K562 (cell line): ENCODE measurements around the gene SLC6A16. TPM values are rescaled to one million over a fixed set of nuclear protein-coding genes. Genes with fewer than 3 reads are reported as not detected.

Experiments used
- BHLHE40 ChIP-seq: IDR thresholded peaks from 2 replicates; pipeline ENCODE4 v1.6.1; 2011; ENCODE audit warnings: low read length, improper control_type of control experiment
- E2F5 ChIP-seq: sonication (generic); formaldehyde crosslinking; IDR thresholded peaks from 2 replicates; pipeline ENCODE4 v1.8.0; 2022; ENCODE audit warnings: mild to moderate bottlenecking, missing genetic modification reagents
- FOXP1 ChIP-seq: sonication (generic); formaldehyde crosslinking; IDR thresholded peaks from 2 replicates; pipeline ENCODE4 v1.8.0; 2022; ENCODE audit warnings: mild to moderate bottlenecking, missing genetic modification reagents
- HMGN3 ChIP-seq: IDR thresholded peaks from 2 replicates; pipeline ENCODE4 v1.6.1; 2011; ENCODE audit warnings: borderline replicate concordance, low read depth, mild to moderate bottlenecking, mixed read lengths, low read length; ENCODE audit not compliant: insufficient read length; ENCODE audit errors: extremely low read depth
- KDM1A ChIP-seq, 2 experiments: fragments of 450-650 bp; IDR thresholded peaks; 2 replicates each; pipeline ENCODE4 v1.6.1; 2016; ENCODE audit warnings: mild to moderate bottlenecking in 2 of 2
- MAZ ChIP-seq, 2 experiments: fragments of 450-650 bp in 1 of 2; sonication (generic) in 1 of 2; formaldehyde crosslinking; IDR thresholded peaks in 1 of 2; conservative IDR thresholded peaks in 1 of 2; 2 replicates each; pipeline versions ENCODE4 v1.4.0 to v1.5.0; 2020; ENCODE audit warnings: mild to moderate bottlenecking in 1 of 2, missing genetic modification reagents in 1 of 2
- NCOA2 ChIP-seq, 2 experiments: fragments of 450-650 bp; IDR thresholded peaks; 2 replicates each; pipeline ENCODE4 v1.6.1; 2018; ENCODE audit warnings: mild to moderate bottlenecking in 2 of 2, moderate library complexity in 1 of 2; ENCODE audit not compliant: partially characterized antibody in 2 of 2
- NEUROD1 ChIP-seq: fragments of 150-350 bp; IDR thresholded peaks from 2 replicates; pipeline ENCODE4 v1.6.1; 2014; ENCODE audit warnings: borderline replicate concordance, low read length, low read depth; ENCODE audit not compliant: partially characterized antibody
- NR2C2 ChIP-seq, 2 experiments: fragments of 200-800 bp in 1 of 2; sonication (Bioruptor generic) in 1 of 2; sonication (generic) in 1 of 2; formaldehyde crosslinking in 1 of 2; IDR thresholded peaks; 2 replicates each; pipeline versions ENCODE4 v1.6.1 to v1.8.0; 2016 to 2022; ENCODE audit warnings: mild to moderate bottlenecking in 1 of 2, missing compliant biosample characterization in 1 of 2, missing genetic modification characterization in 1 of 2, missing genetic modification reagents in 1 of 2
- SAP30 ChIP-seq: fragments of 200-600 bp; sonication (generic); IDR thresholded peaks from 2 replicates; pipeline ENCODE4 v1.6.1; 2012; ENCODE audit warnings: borderline replicate concordance, low read depth, mild to moderate bottlenecking, moderate library complexity, low read length, control low read depth, inconsistent platforms; ENCODE audit not compliant: insufficient read depth, poor library complexity, severe bottlenecking
- TAL1 ChIP-seq: fragments of 450-650 bp; IDR thresholded peaks from 2 replicates; pipeline ENCODE4 v1.6.1; 2016; ENCODE audit warnings: mild to moderate bottlenecking
- TARDBP ChIP-seq: fragments of 450-650 bp; IDR thresholded peaks from 2 replicates; pipeline ENCODE4 v1.6.1; 2016
- TSC22D4 ChIP-seq: fragments of 450-650 bp; IDR thresholded peaks from 2 replicates; pipeline ENCODE4 v1.6.1; 2016; ENCODE audit warnings: missing genetic modification characterization, missing biosample characterization, control low read depth
- YBX1 ChIP-seq: fragments of 450-650 bp; IDR thresholded peaks from 2 replicates; pipeline ENCODE4 v1.7.1; 2016; ENCODE audit warnings: mild to moderate bottlenecking
- ZFP91 ChIP-seq: sonication (generic); formaldehyde crosslinking; IDR thresholded peaks from 2 replicates; pipeline ENCODE4 v1.8.0; 2022; ENCODE audit warnings: mild to moderate bottlenecking, missing genetic modification reagents
- ZNF316 ChIP-seq: fragments of 450-650 bp; IDR thresholded peaks from 2 replicates; pipeline ENCODE4 v1.6.1; 2016
- ZNF561 ChIP-seq: fragments of 450-650 bp; formaldehyde crosslinking; conservative IDR thresholded peaks from 2 replicates; pipeline ENCODE4 v1.4.0; 2020; ENCODE audit warnings: mild to moderate bottlenecking, moderate library complexity
- ZNF75A ChIP-seq: fragments of 450-650 bp; formaldehyde crosslinking; IDR thresholded peaks from 2 replicates; pipeline ENCODE4 v1.4.0; 2020; ENCODE audit warnings: mild to moderate bottlenecking
- polyA plus RNA-seq, 8 experiments: library from polyadenylated mRNA; depleted of rRNA in 4 of 8; stranded (reverse) in 5 of 8; unstranded in 3 of 8; fragments of >200 nt; fragmentation: Nextera tagmentation in 2 of 8; fragmentation: Illumina TruSeq in 1 of 8; extraction: Ambion mirVana in 2 of 8; extraction: Trizol in 1 of 8; gene quantifications; 2 replicates each; pipeline versions ENCODE4 v1.2.1 to v1.2.3, GENCODE V29; 2011 to 2014; ENCODE audit warnings: inconsistent platforms in 1 of 8, missing spikeins in 1 of 8
- total RNA-seq, 7 experiments: library from RNA; depleted of rRNA in 6 of 7; stranded (reverse); fragments of >200 nt in 6 of 7; fragmentation: Illumina TruSeq in 2 of 7; extraction: Trizol in 2 of 7; gene quantifications; 2 replicates each; pipeline versions ENCODE4 v1.2.1 to v1.2.3, GENCODE V29; 2011 to 2021; ENCODE audit warnings: low replicate concordance in 1 of 7
- TF ChIP-seq, protein P1 (sequence below): fragments of 450-650 bp; formaldehyde crosslinking; IDR thresholded peaks from 2 replicates; pipeline ENCODE4 v1.4.0; 2020; ENCODE audit warnings: mild to moderate bottlenecking, moderate library complexity

The SLC6A16 gene
- total and polyA plus RNA-seq, 9 of the 15 experiments (the other 6 are each of a cell fraction or from before 2014, with no cell fraction given), result 0.05 to 0.95 (median 0.36) TPM

- TF ChIP-seq ZNF75A (CRISPR knock-in tag), result no peak
- TF ChIP-seq MAZ (CRISPR knock-in tag; conservative IDR thresholded peaks at IDR 0.05 in 1 of 2, IDR thresholded peaks at IDR 0.05 in 1 of 2), result peak; percentile 23 to 69; a peak in 3 of 4 replicates
- no peak for TF ChIP-seq ZNF561 (CRISPR knock-in tag)
- no peak for TF ChIP-seq HMGN3
- no peak for TF ChIP-seq KDM1A (IDR thresholded peaks at IDR 0.05)
- TF ChIP-seq NR2C2 (CRISPR knock-in tag; IDR thresholded peaks at IDR 0.05), result peak; percentile 42; the same call in 1 of the 2 replicates
- peak; percentile 78 for TF ChIP-seq NR2C2 (tag; IDR thresholded peaks at IDR 0.05)
- TF ChIP-seq ZFP91, result no peak
- no peak for TF ChIP-seq E2F5 (CRISPR knock-in tag)
- peak; percentile 55; the same call in 1 of the 2 replicates for TF ChIP-seq BHLHE40
- no peak for TF ChIP-seq TSC22D4
- no peak for TF ChIP-seq YBX1
- no peak for TF ChIP-seq ZNF316
- TF ChIP-seq SAP30, result no peak
- no peak for TF ChIP-seq TAL1
- no peak for TF ChIP-seq TARDBP
- no peak for TF ChIP-seq NEUROD1
- peak; percentile 53; the same call in 1 of the 2 replicates for TF ChIP-seq FOXP1
- no peak for TF ChIP-seq NCOA2 (IDR thresholded peaks at IDR 0.05; ENCODE audit: partially characterized antibody in 2 of 2)
- TF ChIP-seq, protein P1, sequence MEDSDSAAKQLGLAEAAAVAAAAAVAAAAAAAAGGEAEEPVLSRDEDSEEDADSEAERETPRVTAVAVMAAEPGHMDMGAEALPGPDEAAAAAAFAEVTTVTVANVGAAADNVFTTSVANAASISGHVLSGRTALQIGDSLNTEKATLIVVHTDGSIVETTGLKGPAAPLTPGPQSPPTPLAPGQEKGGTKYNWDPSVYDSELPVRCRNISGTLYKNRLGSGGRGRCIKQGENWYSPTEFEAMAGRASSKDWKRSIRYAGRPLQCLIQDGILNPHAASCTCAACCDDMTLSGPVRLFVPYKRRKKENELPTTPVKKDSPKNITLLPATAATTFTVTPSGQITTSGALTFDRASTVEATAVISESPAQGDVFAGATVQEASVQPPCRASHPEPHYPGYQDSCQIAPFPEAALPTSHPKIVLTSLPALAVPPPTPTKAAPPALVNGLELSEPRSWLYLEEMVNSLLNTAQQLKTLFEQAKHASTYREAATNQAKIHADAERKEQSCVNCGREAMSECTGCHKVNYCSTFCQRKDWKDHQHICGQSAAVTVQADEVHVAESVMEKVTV, result no peak
Measured at GRCh38 chr19:49363268-49364082, 38.5 kb upstream of the SLC6A16 start, which contains the start of gene DKKL1 (continued).
